Measurements from ENCODE around the gene SMO.
A peak's percentile ranks its signal among the peaks of the same experiment; 100 is the strongest.

SMO gene

GRCh38 chr7:129188372-129188891, at the start of gene SMO:
Gene SMO (plus strand): TSS chr7:129188633. CDS start chr7:129189152, 519 bp downstream.
- no peak for DNase-seq

- no peak for DNase-seq
Measured at GRCh38 chr7:129143724-129144094, 44.7 kb upstream of the SMO start.

- DNase-seq: peak; percentile 13
Measured at GRCh38 chr7:129144095-129144833, 44.2 kb upstream of the SMO start, which contains the start of gene TSPAN33. Gene TSPAN33 (plus strand): TSS chr7:129144707. CDS start chr7:129144981, 274 bp downstream.

GRCh38 chr7:129144834-129145668, 43.4 kb upstream of the SMO start:
- no peak for DNase-seq

GRCh38 chr7:129146237-129146979, 42.0 kb upstream of the SMO start:
- DNase-seq: no peak

GRCh38 chr7:129147731-129148130, 40.7 kb upstream of the SMO start:
- no peak for DNase-seq

GRCh38 chr7:129149511-129149910, 38.9 kb upstream of the SMO start:
- DNase-seq: no peak

GRCh38 chr7:129150199-129150996, 38.0 kb upstream of the SMO start:
- no peak for DNase-seq

- no peak for DNase-seq
Measured at GRCh38 chr7:129157651-129158050, 30.8 kb upstream of the SMO start.

GRCh38 chr7:129159539-129159938, 28.9 kb upstream of the SMO start:
- DNase-seq: no peak

- DNase-seq: no peak
Measured at GRCh38 chr7:129160161-129160905, 28.1 kb upstream of the SMO start.

- DNase-seq: no peak
Measured at GRCh38 chr7:129161524-129162225, 26.8 kb upstream of the SMO start.

- no peak for DNase-seq
Measured at GRCh38 chr7:129162732-129163131, 25.7 kb upstream of the SMO start.

- DNase-seq: no peak
Measured at GRCh38 chr7:129163875-129164544, 24.4 kb upstream of the SMO start.

GRCh38 chr7:129166745-129167144, 21.7 kb upstream of the SMO start:
- no peak for DNase-seq

- DNase-seq: no peak
Measured at GRCh38 chr7:129167817-129168216, 20.6 kb upstream of the SMO start.

GRCh38 chr7:129168231-129169021, 20.0 kb upstream of the SMO start:
- DNase-seq: no peak

GRCh38 chr7:129169171-129169671, 19.2 kb upstream of the SMO start:
- DNase-seq: no peak
